SK-N-SH treated with all-trans-retinoic acid at 6 μM for 48 hours (cell line): ENCODE measurements around the gene ARRB1.
A peak's percentile ranks its signal among the peaks of the same experiment; 100 is the strongest.

Experiments used
- ATAC-seq: fragments of 200-7000 bp; cut with Tn5 transposase; 3 replicates; pipeline ENCODE4 v1.9.1; 2020; ENCODE audit warnings: mild to moderate bottlenecking, moderate library complexity
- ARNTL ChIP-seq: fragments of 450-650 bp; formaldehyde crosslinking; IDR thresholded peaks from 2 replicates; pipeline ENCODE4 v1.5.0; 2020; ENCODE audit warnings: low read depth, mild to moderate bottlenecking, moderate library complexity, borderline replicate concordance
- BACH2 ChIP-seq: fragments of 250-450 bp; sonication (Bioruptor Pico); IDR thresholded peaks from 2 replicates; pipeline ENCODE4 v1.9.0; 2021; ENCODE audit warnings: mild to moderate bottlenecking, borderline replicate concordance
- CREB5 ChIP-seq: fragments of 250-450 bp; sonication (Bioruptor Pico); IDR thresholded peaks from 2 replicates; pipeline ENCODE4 v1.5.1; 2020; ENCODE audit warnings: low read depth, mild to moderate bottlenecking, moderate library complexity
- CSRNP3 ChIP-seq: fragments of 250-450 bp; sonication (Bioruptor Pico); IDR thresholded peaks from 2 replicates; pipeline ENCODE4 v1.5.1; 2021; ENCODE audit warnings: mild to moderate bottlenecking, moderate library complexity
- OSR1 ChIP-seq: fragments of 250-450 bp; sonication (Bioruptor Pico); IDR thresholded peaks from 2 replicates; pipeline ENCODE4 v1.8.0; 2022; ENCODE audit warnings: moderate library complexity, mild to moderate bottlenecking, inconsistent platforms
- PATZ1 ChIP-seq: fragments of 250-450 bp; sonication (Bioruptor Pico); IDR thresholded peaks from 2 replicates; pipeline ENCODE4 v1.8.0; 2020; ENCODE audit warnings: mild to moderate bottlenecking, moderate library complexity, borderline replicate concordance
- POU6F1 ChIP-seq: fragments of 250-450 bp; sonication (Bioruptor Pico); IDR thresholded peaks from 2 replicates; pipeline ENCODE4 v1.8.0; 2021; ENCODE audit warnings: low read depth, mild to moderate bottlenecking, moderate library complexity, borderline replicate concordance
- PPARA ChIP-seq: fragments of 250-450 bp; sonication (Bioruptor Pico); IDR thresholded peaks from 2 replicates; pipeline ENCODE4 v1.5.0; 2020; ENCODE audit warnings: mild to moderate bottlenecking, borderline replicate concordance
- RARB ChIP-seq: fragments of 250-450 bp; sonication (Bioruptor Pico); IDR thresholded peaks from 2 replicates; pipeline ENCODE4 v1.8.0; 2021; ENCODE audit warnings: mild to moderate bottlenecking, moderate library complexity
- SNAI2 ChIP-seq: fragments of 250-450 bp; sonication (Bioruptor Pico); IDR thresholded peaks from 2 replicates; pipeline ENCODE4 v1.5.0; 2020; ENCODE audit warnings: mild to moderate bottlenecking, moderate library complexity
- TCF4 ChIP-seq: fragments of 250-450 bp; sonication (Bioruptor Pico); IDR thresholded peaks from 2 replicates; pipeline ENCODE4 v1.8.0; 2021; ENCODE audit warnings: mild to moderate bottlenecking, moderate library complexity, borderline replicate concordance
- TSHZ2 ChIP-seq: fragments of 250-450 bp; sonication (Bioruptor Pico); IDR thresholded peaks from 2 replicates; pipeline ENCODE4 v1.5.0; 2020; ENCODE audit warnings: mild to moderate bottlenecking, moderate library complexity
- ZC3H10 ChIP-seq: fragments of 250-450 bp; sonication (Bioruptor Pico); IDR thresholded peaks from 2 replicates; pipeline ENCODE4 v1.5.1; 2021; ENCODE audit warnings: mild to moderate bottlenecking, moderate library complexity
- ZFP3 ChIP-seq: fragments of 250-450 bp; sonication (Bioruptor Pico); IDR thresholded peaks from 2 replicates; pipeline ENCODE4 v1.5.0; 2020; ENCODE audit warnings: mild to moderate bottlenecking, moderate library complexity
- ZNF565 ChIP-seq: fragments of 450-650 bp; formaldehyde crosslinking; conservative IDR thresholded peaks from 2 replicates; pipeline ENCODE4 v1.5.0; 2020; ENCODE audit warnings: low read depth, mild to moderate bottlenecking, moderate library complexity
- ZNF70 ChIP-seq: fragments of 450-650 bp; formaldehyde crosslinking; IDR thresholded peaks from 2 replicates; pipeline ENCODE4 v1.5.0; 2020; ENCODE audit warnings: mild to moderate bottlenecking, moderate library complexity
- ZNF8 ChIP-seq: fragments of 450-650 bp; formaldehyde crosslinking; IDR thresholded peaks from 2 replicates; pipeline ENCODE4 v1.5.0; 2020; ENCODE audit warnings: mild to moderate bottlenecking, moderate library complexity

Gene ARRB1

GRCh38 chr11:75245356-75246005 is 106.0 kb downstream of the ARRB1 start:
- TF ChIP-seq ZC3H10 (CRISPR knock-in tag) = no peak
- TF ChIP-seq PATZ1 (CRISPR knock-in tag) = no peak
- no peak for TF ChIP-seq SNAI2 (CRISPR knock-in tag)
- TF ChIP-seq ZFP3 (CRISPR knock-in tag) = peak; percentile 93
- no peak for ATAC-seq

- TF ChIP-seq ARNTL (no peak), PPARA (CRISPR knock-in tag) (no peak), RARB (CRISPR knock-in tag) (no peak), ZNF70 (no peak), ZC3H10 (CRISPR knock-in tag) (no peak), CREB5 (CRISPR knock-in tag) (no peak), TSHZ2 (no peak), OSR1 (no peak), BACH2 (CRISPR knock-in tag) (no peak), TCF4 (CRISPR knock-in tag) (no peak), PATZ1 (CRISPR knock-in tag) (no peak), ZNF565 (CRISPR knock-in tag) (no peak), CSRNP3 (CRISPR knock-in tag) (no peak), ZNF8 (no peak), POU6F1 (CRISPR knock-in tag) (no peak)
- no peak for ATAC-seq
Measured at GRCh38 chr11:75244052-75244814, 107.2 kb downstream of the ARRB1 start.
